Body of pancreas (tissue), 4 donors: ENCODE results near the gene HEXIM2. TPM values are rescaled to one million over a fixed set of nuclear protein-coding genes. Genes with fewer than 3 reads are reported as not detected.

Experiments used
- ATAC-seq: fragments of 150-250 bp; one replicate; pipeline ENCODE4 v1.9.1; 2016
- DNase-seq, 4 donors: peaks; one replicate each; pipeline ENCODE4 v3.0.0-alpha.2; 2019
- H3K27ac ChIP-seq, 4 donors: fragments of 200-600 bp; sonication (generic); 1 replicate in 3 of 4; 2 replicates in 1 of 4; pipeline versions ENCODE4 v1.5.1 to v1.6.1; 2016 to 2019; ENCODE audit warnings: mild to moderate bottlenecking in 1 of 4, mixed read lengths in 1 of 4, moderate library complexity in 1 of 4
- H3K27me3 ChIP-seq, 2 donors: fragments of 200-600 bp; sonication (generic); one replicate each; pipeline ENCODE4 v1.6.0; 2016; ENCODE audit warnings: mild to moderate bottlenecking in 1 of 2
- H3K36me3 ChIP-seq, 2 donors: fragments of 200-600 bp; sonication (generic); replicated peaks in 1 of 2; 2 replicates each; pipeline ENCODE4 v1.5.1; 2016; ENCODE audit warnings: low read depth in 2 of 2; ENCODE audit not compliant: insufficient read depth in 1 of 2
- H3K4me1 ChIP-seq: fragments of 200-600 bp; sonication (generic); one replicate; pipeline ENCODE4 v1.6.0; 2016
- H3K4me3 ChIP-seq, 2 donors: fragments of 200-600 bp; sonication (generic); 1 replicate in 1 of 2; 2 replicates in 1 of 2; pipeline ENCODE4 v1.5.1; 2016 to 2019
- H3K9me3 ChIP-seq, 3 donors: fragments of 200-600 bp; sonication (generic); 1 replicate in 2 of 3; 2 replicates in 1 of 3; pipeline ENCODE4 v1.5.1; 2016
- POLR2A ChIP-seq, 3 donors: fragments of 450-650 bp; IDR thresholded peaks; one replicate each; pipeline ENCODE4 v1.6.1; 2016; ENCODE audit warnings: antibody characterized with exemption in 3 of 3, mild to moderate bottlenecking in 2 of 3
- WGBS, 2 donors: methylation state at CpG; one replicate each; pipeline ENCODE4 v1.1.5; 2017; 5-methylcytosine and 5-hydroxymethylcytosine counted together
- intact Hi-C: fragments of 100-400 bp; cut with DNase I; formaldehyde crosslinking; loops from one replicate; pipeline ENCODE4 v1.15.1; 2023
- total RNA-seq, 2 donors: library from RNA; depleted of rRNA; stranded (reverse); fragments of >200 nt; gene quantifications; one replicate each; pipeline ENCODE4 v1.1.0, GENCODE V29; 2016
- TF ChIP-seq, protein P1 (sequence below), 7 experiments: fragments of 450-650 bp in 4 of 7; fragments of 200-600 bp in 3 of 7; sonication (generic) in 3 of 7; IDR thresholded peaks; one replicate each; pipeline ENCODE4 v1.5.1; 2016 to 2019; ENCODE audit warnings: antibody characterized with exemption in 7 of 7

HEXIM2 gene
- total RNA-seq, 2 donors from 2014 or later = 5.9 to 10.1 TPM

DNA sequence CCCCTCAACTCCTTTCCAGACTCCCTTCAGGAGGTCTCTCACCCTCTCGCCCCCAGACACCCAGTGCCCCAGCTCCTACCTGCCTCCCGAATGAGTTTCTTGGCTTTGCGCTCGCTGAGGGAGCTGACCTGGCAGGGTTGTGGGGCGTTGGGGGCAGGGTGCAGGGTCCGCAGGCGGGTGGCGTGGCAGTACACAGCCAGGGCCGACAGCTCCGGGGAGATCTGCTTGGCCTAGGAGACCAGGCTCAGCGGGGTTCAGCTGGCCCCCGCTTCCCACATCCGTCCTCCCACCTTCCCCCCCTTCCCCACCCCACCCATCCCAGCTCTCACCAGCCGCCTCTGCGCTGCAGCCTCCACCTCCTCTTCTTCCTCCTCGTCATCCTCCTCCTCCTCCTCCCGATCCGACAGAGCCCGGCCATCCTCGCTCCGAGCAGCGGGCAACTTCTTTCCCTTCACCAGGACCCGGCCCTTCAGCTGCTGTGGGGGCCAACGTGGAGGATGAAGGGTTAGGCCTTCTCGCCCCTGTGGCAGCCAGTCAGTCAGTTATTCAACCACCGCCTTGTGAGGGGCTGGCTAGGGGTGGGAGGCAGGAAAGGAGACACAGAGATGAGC, 46.6 kb upstream of the HEXIM2 start:
- H3K27ac ChIP-seq = no peak overlapping the region
- intact Hi-C loops = no loop called here
- H3K9me3 ChIP-seq = no peaks in the 10 kb centered on the region
- no peak for TF ChIP-seq POLR2A (IDR thresholded peaks at IDR 0.05)
- TF ChIP-seq, protein P1, sequence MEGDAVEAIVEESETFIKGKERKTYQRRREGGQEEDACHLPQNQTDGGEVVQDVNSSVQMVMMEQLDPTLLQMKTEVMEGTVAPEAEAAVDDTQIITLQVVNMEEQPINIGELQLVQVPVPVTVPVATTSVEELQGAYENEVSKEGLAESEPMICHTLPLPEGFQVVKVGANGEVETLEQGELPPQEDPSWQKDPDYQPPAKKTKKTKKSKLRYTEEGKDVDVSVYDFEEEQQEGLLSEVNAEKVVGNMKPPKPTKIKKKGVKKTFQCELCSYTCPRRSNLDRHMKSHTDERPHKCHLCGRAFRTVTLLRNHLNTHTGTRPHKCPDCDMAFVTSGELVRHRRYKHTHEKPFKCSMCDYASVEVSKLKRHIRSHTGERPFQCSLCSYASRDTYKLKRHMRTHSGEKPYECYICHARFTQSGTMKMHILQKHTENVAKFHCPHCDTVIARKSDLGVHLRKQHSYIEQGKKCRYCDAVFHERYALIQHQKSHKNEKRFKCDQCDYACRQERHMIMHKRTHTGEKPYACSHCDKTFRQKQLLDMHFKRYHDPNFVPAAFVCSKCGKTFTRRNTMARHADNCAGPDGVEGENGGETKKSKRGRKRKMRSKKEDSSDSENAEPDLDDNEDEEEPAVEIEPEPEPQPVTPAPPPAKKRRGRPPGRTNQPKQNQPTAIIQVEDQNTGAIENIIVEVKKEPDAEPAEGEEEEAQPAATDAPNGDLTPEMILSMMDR (IDR thresholded peaks at IDR 0.05) = no peak
- no peaks in the 10 kb centered on the region for H3K4me1 ChIP-seq
- DNase-seq (no peak), ATAC-seq (no peak)
- H3K27me3 ChIP-seq = no peaks in the 10 kb centered on the region
- H3K36me3 ChIP-seq = no peaks in the 10 kb centered on the region
- H3K4me3 ChIP-seq = no peak overlapping the region
- WGBS, 2 donors = 84 to 85% methylated on average over 17 to 26 of the region's 26 CpGs

DNA sequence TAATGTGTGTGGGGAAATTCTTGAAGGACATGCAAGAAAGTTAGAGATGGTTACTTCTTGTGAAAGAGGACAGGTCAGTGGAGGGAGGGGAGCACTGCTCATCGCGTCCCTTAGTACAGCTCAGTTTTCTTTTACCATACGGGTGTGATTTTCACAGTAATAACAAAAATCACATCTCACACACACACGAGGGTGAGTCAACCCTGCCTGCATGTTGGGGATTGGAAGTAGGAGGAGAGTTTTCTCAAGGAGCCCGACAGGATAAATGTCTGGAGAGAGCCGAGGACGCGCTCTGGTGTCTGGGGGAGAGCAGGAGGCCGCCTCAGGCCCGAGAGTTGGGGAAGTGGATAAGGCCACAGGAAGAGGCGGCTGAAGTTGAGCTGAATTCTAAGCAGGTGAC, 45.8 kb upstream of the HEXIM2 start:
- Histone ChIP-seq H3K9me3 (no peaks in the 10 kb centered on the region), H3K27ac (no peak overlapping the region), H3K4me1 (no peaks in the 10 kb centered on the region), H3K27me3 (no peaks in the 10 kb centered on the region), H3K4me3 (no peak overlapping the region), H3K36me3 (no peaks in the 10 kb centered on the region)
- 73 to 81% methylated on average over 11 of the region's 11 CpGs for WGBS, 2 donors
- TF ChIP-seq, protein P1 (IDR thresholded peaks at IDR 0.05) = no peak
- TF ChIP-seq POLR2A (IDR thresholded peaks at IDR 0.05) = no peak
- no peak for DNase-seq
- no peak for ATAC-seq
- intact Hi-C loops = no loop called here

DNA sequence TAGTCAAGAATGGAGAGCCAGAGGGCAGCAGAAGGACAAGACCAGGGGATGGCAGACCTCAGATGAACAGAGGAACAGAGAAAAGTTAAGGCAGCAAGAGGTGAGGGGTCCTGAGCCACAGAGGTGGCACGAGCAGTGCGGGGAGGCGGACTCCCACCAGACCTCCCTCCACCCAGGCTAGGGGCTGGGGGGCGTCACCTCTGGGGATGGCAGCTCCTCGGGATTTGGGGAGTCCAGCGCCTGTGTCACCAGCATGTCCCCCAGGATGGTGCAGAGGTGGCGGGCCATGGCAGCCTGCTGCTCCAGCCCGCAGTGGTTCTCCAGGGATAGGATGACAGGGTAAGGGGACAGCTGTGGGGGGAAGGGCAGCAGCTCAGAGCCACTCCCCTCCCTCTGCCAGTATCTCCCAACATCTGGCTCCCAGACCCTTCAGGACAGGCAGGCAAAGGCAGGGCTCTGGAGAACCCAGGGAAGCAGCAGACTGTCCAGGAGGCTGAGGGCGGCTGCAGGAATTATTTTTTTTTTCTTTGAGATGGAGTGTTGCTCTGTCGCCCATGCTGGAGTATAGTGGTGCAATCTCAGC, 45.1 kb upstream of the HEXIM2 start:
- TF ChIP-seq, protein P1 (IDR thresholded peaks at IDR 0.05) = no peak
- no peak for TF ChIP-seq POLR2A (IDR thresholded peaks at IDR 0.05)
- ATAC-seq = no peak
- 85 to 95% methylated on average over 5 to 10 of the region's 10 CpGs for WGBS, 2 donors
- Histone ChIP-seq H3K4me1 (no peaks in the 10 kb centered on the region), H3K27me3 (no peaks in the 10 kb centered on the region), H3K4me3 (no peak overlapping the region), H3K9me3 (no peaks in the 10 kb centered on the region), H3K36me3 (no peaks in the 10 kb centered on the region), H3K27ac (no peak overlapping the region)
- intact Hi-C loops = no loop called here
- no peak for DNase-seq

DNA sequence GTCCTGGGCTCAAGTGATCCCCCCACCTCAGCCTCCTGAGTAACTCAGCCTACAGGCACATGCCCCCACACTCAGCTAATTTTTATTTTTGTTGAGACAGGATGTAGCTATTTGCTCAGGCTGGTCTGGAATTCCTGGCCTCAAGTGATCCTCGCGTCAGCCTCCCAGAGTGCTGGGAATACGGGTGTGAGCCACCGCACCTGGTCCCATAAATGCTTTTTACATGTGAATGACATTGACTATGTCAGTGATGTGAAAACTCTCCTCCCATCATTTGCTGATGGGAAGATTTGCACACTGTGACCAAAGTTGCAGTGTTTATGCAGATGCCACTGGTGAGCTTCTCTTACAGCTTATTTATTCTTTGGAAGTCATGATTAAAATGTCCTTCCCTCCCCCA, 44.3 kb upstream of the HEXIM2 start:
- intact Hi-C loops = no loop called here

More for the DNA sequence above, 44.3 kb upstream of the HEXIM2 start:
- no peak overlapping the region for H3K27ac ChIP-seq
- ATAC-seq = no peak
- H3K4me3 ChIP-seq = no peak overlapping the region
- H3K4me1 ChIP-seq = no peaks in the 10 kb centered on the region
- no peaks in the 10 kb centered on the region for H3K27me3 ChIP-seq
- DNase-seq = no peak
- TF ChIP-seq, protein P1 (IDR thresholded peaks at IDR 0.05) = no peak
- TF ChIP-seq POLR2A (IDR thresholded peaks at IDR 0.05) = no peak
- WGBS, 2 donors = 94 to 98% methylated on average over 4 of the region's 4 CpGs
- H3K9me3 ChIP-seq = no peaks in the 10 kb centered on the region
- H3K36me3 ChIP-seq = no peaks in the 10 kb centered on the region
